Activated CD8-positive, alpha-beta memory T cell treated with anti-CD3 and anti-CD28 coated beads, Interleukin-2, amount 50 U/mL, for 24 hours (primary cell): ENCODE results near the gene ORM1.
A peak's percentile ranks its signal among the peaks of the same experiment; 100 is the strongest.

Source experiments
- DNase-seq: peaks from one replicate; pipeline ENCODE4 v3.0.0-alpha.2; 2020; ENCODE audit errors: extremely low read depth

The ORM1 gene

GRCh38 chr9:114287763-114288192, 35.1 kb upstream of the ORM1 start:
- DNase-seq, result no peak

DNA sequence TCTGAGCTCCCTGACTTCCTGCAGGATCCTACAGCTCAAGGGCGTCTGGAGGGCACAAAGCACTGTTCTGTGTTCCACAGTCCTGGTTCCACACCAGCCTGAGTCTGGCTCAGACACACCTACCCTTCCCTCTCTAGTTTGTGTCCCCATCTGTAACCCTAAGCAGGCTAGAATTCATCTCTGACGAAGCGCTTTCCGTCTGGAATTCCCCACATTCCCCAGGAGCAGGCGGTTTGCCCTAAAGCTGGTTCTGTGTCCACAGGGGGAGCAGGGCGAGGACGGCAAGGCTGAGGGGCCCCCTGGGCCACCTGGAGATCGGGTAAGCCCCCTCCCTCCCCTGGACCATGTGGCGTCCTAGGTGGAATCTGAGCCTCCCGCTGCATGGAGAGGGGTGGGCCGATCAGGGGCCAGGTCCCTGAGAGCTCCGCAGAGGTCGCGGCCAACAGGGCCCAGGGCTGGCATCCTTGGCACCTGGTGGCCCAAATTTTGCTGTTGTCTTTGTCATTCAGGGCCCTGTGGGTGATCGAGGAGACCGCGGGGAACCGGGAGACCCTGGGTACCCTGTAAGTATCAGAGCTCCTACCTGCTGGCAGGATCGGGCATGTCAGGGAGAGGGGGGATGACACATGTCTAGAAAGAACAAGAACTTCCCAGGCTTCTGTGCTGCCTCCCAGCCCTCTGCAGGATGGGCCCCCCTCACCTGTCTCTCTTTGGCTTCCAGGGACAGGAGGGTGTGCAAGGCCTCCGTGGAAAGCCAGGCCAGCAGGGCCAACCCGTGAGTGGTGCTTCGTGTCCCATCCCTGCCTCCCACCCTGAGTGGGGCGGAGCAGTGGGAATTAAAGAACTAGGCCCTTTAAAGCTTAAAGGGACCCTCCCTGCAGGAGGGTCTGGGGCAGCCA, 34.5 kb upstream of the ORM1 start:
- DNase-seq, result no peak

DNA sequence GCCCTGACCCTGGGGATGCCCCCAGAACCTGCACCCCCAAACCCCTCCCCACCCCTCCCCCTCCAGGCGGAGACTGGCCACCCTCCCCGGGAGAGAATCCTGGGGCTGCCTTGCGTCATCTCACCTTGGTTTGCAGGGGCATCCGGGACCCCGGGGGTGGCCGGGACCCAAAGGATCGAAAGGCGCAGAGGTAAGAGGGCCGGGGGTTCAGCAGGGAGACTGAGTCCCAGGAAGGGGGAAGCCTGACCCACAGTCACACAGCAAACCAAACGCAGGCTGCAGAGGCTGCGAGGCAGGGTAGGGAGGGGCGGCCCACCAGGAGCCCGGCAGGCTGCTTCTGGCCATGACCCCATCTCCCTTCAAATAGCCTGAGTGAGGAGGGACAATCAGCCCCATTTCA, 33.8 kb upstream of the ORM1 start:
- no peak for DNase-seq

DNA sequence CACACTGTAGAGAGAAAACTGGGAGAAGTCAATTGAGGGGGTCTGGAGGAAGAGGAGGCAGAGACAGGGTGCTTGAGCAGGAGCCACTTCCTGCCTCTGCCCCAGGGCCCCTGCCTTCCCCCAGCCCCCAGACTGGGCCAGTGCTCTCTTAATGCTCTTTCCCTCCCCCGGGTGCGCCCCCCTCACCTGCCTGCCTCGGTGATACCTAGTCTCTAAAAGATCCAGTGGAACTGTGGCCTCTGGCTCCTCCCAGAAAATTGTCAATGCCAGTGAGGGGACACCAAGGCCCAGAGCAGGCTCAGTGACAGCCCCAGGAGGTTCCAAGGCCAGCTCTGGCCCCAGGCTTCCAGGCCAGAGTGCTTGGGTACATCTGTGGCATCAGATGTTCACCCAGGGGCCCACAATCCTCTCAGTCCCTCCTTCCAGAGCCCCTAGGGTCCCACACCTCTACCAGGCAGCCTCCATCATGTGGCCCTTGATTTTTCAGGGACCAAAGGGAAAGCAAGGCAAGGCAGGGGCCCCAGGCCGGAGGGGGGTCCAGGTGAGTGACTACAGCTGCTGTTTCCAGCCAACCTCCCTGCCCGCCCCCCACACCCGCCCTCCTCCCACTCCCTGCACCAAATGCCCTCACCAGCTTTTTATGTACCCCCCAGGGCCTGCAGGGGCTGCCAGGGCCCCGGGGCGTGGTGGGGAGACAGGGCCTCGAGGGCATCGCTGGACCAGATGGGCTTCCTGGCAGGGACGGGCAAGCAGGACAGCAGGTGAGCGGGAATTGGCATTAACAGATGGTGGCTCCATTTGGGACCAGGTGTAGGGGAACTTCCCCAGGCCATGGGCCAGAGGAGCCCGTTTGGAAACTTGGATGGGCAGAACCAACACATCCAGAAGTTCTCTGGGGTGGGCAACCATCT, 33.1 kb upstream of the ORM1 start:
- no peak for DNase-seq

DNA sequence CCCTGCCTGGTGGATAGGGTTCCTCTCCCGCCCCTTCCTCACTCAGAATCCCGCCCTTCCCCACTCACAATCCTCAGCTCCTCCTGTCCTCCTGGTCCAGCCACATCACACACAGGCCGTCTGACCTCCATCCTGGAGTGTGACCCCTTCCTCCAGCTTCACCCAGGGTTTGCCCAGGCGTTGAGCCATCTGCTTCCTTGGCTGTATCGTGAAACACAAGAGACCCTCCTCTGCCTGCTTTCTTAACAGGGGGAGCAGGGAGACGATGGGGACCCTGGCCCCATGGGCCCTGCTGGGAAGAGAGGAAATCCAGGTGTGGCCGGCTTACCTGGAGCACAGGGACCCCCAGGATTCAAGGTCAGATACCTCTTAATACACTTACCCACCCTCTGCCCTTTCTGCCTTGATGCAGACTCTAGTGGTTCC, 32.3 kb upstream of the ORM1 start:
- DNase-seq, result no peak

DNA sequence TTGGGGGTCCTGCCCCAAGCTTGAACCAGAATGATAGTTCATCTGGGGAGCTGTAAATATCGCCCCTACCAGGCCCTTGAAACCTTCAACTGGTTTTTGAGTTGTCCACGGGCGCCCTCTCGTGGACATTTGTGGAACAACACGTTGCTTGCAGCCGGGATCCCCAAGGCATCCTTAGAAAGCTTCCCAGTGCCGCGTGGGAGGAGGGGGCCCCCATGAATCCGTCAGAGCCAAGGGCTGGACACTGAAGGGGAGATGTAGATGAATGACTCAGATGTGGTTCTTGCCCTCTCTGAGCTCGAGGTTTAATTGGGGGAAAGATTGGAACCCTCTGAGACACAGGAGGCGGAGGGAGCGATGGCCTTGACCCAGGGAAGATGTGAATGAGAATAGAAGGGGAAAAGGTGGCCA, 31.8 kb upstream of the ORM1 start:
- DNase-seq, result peak; percentile 25

- DNase-seq, result no peak
Observed at GRCh38 chr9:114291886-114292590, 30.9 kb upstream of the ORM1 start.

DNA sequence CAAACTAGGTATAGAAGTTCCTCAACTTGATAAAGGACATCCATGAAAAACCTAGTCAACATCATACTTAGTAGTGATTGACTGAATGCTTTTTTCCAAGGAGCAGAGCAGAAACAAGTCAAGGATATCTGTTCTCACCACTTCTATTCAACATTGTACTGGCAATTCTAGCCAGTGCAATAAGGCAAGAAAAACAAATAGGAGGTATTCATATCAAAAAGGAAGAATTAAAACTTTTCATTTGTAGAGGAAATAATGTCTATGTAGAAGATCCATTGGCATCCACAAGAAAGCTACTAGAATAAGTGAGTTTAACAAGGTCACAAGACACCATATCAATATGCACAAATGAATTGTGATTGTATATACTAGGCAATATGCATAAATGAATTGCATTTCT, 28.2 kb upstream of the ORM1 start:
- no peak for DNase-seq

DNA sequence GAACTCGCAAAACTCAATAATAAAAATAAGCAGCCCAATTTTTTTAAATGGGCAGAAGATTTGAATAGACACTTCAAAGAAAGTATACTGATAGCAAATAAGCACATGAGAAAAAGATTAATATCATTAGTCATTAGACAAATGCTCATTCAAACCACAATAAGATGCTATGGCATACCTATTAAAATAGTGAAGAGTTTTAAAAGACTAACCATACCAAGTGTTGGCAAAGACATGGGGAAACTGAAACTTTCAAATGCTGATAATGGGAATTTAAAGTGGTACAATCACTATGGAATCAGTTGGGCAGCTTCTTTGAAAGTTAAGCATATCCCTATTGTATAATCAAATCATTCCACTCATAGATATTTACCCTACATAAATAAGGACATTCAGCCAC, 26.6 kb upstream of the ORM1 start:
- DNase-seq, result no peak

GRCh38 chr9:114299286-114300152, 23.4 kb upstream of the ORM1 start:
- no peak for DNase-seq

- no peak for DNase-seq
Observed at GRCh38 chr9:114300153-114300845, 22.6 kb upstream of the ORM1 start.

DNA sequence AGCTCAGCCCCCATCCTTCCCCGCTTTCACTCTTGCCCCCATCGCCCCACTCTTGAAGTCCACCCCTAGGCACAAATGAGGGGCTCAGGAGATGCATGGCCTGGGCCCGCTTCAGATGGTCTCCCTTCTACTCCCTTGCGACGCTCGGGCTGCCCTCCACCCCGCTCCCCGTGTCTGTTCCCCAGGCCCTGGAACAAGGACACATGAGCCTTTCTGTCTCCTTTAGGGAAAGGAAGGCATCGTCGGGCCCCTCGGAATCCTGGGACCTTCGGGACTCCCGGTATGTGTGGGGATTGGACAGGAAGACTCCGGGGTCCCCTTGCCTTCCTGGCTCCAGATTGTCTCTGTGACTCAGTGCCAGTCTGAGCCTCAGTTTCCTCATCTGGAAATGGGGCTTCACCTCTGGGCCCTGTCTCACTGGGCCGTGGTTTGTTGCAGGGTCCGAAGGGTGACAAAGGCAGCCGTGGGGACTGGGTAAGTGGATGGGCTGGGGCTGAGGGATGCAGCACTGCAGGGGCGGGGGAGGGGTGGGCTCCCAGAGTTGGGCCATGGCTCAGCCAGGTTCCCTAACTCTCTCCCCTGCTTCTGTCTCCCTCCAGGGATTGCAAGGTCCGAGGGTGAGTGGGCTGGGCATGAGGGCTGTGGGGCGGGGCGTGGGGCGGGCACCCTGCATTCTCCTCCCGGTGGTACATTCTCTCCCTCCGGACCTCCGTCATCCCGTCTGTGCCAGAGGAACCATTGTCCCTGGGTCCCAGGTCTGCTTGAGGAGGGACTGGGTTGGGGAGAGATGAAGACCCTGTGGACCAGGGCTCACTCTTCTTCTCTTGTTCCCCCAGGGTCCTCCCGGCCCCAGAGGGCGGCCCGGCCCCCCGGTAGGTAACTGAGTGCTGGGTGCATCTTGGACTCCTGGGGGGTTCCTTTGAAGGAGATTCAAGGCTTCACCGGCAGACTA, 21.8 kb upstream of the ORM1 start:
- DNase-seq, result no peak

GRCh38 chr9:114301798-114302565, 20.9 kb upstream of the ORM1 start:
- no peak for DNase-seq

DNA sequence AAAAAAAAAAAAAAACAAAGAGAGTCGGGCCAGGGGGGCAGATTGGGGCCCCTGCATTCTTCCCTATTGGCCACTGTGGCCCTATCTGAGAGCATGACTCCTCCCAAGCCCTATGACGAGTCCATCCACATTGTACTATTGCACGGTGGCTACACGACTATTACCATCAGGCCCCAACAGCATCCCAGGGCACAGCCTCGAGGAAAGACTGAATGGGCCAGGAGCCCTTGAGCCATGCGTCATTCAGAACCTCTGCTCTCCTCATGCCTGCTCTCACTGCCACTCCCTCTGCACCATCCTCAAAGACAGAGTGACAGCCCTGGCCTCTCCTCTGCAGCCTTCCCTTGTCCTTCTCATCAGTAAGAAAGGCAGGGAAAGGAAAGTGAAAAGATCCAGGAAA, 20.2 kb upstream of the ORM1 start:
- DNase-seq, result no peak

DNA sequence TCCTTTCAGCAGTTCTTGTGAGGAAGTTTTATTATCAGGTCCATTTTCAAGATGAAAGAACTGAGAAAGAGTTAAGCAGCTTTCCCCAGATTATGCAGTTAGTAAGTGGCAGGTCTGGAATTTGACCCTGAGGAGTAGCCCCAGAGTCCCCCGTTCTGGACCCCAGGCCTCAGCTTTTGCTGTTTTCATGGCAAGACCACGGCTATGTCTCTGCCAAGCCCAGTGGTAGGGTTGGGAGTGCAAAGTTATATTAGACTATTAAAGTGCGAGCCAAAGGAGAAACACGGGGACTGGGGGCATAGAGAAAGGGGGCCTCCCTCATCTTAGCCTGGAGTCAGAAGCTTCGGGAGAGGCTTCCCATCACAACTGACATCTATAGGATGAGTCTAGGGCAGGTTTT, 19.3 kb upstream of the ORM1 start:
- DNase-seq, result no peak

- DNase-seq, result no peak
Observed at GRCh38 chr9:114303977-114304376, 18.9 kb upstream of the ORM1 start.

DNA sequence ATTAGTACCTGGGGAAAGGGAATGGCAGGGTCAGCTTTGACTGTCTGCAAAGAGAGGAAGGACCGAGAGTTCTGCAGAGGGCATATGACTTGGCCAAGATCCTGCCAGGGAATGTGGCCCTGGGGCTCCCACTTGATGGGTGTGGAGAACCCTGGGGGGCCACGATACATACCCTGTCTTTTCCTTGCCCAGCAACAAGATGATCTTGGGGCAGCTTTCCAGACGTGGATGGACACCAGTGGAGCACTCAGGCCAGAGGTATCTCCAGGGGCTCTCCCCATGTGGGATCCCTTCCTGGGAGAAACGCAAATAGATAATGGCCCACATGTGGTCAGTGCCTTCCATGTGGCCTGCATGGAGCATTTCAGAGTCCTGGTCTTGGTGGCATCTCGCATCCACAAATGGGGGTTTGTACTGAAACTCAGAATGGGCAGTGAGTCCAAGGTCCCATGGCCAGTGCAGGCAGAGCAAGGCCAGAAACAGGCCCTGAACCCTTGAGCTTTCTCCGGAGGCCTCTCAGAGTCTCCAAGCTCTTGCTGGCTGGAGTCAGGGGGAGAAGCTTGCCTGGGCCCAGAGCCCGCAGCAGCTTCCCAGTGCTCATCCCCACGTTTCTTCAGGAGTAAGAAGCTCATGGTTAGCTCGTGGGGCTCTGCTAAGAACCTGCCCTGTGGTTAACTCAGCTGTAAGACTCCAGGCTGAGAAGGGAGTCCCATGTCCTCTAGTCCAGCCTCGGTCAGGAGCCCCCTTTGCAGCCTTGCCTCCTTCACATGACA, 18.3 kb upstream of the ORM1 start:
- DNase-seq, result no peak

- DNase-seq, result no peak
Observed at GRCh38 chr9:114307899-114308267, 15.0 kb upstream of the ORM1 start.
